ENCODE measurements around the gene MFSD2A.
"Not testable (repeated sequence)": the region's sequence is repeated elsewhere in the genome, so short reads cannot be mapped to it uniquely, and the experiment has no call there.

The MFSD2A gene

DNA sequence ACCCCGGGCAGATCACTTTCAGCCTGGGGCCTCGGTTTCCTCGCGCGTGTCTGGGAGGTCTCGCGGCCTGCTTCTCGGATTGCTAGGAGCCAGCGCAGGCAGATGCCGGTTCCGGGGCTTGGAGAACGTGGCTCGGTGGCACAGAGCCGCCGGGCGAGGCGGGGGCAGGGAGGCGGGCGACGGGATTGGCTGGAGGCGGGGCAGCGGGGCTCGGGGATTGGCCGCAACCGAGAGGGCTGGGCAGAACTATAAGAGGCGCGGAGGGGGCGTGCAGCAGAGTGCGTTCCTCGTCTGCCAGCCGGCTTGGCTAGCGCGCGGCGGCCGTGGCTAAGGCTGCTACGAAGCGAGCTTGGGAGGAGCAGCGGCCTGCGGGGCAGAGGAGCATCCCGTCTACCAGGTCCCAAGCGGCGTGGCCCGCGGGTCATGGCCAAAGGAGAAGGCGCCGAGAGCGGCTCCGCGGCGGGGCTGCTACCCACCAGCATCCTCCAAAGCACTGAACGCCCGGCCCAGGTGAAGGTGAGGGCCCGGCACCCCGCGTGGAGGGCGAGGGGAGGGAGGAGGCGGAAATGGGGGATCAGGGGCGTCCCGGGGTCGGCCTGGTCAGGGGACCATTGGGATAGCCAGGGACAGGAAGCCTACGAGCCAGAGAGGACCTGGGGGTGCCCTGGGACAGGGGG lies at the start of gene MFSD2A:
TSS of gene MFSD2A (plus strand) at position 276 of the 677 bp plus-strand sequence. CDS start at position 424, 148 bp downstream.
- peak; percentile 81 for DNase-seq

DNA sequence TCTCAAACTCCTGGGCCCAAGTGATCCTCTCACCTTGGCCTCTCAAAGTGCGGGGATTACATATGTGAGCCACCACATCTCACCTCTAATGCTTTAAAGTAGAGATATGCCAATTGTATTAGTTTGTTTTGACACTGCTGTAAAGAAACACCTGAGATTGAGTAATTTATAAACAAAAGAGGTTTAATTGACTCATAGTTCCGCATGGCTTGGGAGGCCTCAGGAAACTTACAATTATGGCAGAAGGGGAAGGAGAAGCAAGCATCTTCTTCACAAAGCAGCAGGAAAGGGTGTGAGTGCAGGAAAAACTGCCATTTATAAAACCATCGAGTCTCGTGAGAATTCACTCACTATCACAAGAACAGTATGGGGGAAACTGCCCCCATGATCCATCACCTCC lies 49.8 kb upstream of the MFSD2A start:
- no peak for DNase-seq

DNA sequence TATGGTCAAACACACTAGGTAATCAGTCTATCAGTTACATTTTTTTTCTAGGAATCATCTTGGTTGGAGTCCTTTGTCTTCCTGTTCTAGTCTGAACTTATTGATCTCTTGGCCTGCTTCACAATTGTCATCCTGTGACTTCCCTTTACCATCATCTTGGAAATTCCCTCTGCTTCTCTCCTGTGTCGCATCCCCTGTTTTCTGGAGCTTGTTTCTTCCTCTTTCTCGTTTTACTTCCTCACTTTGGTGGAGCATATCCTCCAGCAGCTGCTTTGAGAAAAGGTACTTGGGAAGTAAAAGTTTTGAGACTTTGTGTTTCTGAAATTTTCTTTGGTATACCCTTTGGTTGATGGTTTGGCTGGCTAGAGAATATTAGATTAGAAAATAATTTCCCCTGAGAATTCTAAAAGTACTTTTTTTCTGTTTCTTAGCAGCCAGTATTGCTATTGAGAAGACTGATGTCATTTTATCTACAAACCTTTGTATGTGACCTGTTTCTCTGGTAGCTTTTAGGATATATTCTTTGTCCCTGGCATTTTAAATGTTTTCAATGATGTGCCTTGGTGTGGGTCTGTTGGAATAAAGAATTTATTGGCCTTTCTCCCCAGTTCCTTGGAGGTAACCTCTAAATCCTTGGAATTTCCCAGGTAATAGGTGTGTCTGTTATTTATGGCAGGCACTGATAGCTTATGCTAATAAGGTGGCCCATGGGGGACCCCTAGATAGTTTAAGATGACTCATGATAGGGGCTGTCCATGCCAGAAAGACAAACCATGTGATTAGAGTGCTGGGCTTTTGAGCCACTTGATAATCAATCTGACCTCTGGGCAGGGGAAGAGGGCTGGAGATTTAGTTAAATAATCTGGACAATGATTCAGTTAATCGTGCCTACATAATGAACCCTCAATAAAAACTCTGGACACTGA lies 47.2 kb upstream of the MFSD2A start:
- no peak for DNase-seq

- DNase-seq: no peak
Measured at GRCh38 chr1:39908534-39908933, 46.4 kb upstream of the MFSD2A start.

DNA sequence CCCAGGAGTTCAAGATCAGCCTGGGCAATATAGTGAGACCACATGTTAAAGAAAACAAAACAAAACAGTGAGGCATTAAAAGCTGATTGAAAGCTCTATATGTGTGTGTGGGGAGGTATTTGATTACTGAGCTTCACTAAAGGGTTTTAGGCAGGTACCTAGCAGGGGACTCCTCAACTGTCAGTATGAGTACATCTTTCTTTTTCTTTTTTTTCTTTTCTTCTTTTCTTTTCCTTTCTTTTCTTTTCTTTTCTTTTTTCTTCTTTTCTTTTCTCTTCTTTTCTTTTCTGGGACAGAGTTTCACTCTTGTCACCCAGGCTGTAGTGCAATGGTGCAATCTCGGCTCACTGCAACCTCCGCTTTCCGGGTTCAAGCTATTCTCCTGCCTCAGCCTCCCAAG lies 44.7 kb upstream of the MFSD2A start:
- DNase-seq: no peak

DNA sequence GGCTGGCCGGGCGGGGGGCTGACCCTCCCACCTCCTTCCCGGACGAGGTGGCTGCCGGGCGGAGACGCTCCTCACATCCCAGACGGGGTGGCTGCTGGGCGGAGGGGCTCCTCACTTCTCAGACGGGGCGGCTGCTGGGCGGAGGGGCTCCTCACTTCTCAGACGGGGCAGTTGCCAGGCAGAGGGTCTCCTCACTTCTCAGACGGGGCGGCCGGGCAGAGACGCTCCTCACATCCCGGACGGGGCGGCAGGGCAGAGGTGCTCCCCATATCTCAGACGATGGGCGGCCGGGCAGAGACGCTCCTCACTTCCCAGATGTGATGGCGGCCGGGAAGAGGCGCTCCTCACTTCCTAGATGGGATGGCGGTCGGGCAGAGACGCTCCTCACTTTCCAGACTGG lies 41.8 kb upstream of the MFSD2A start:
- DNase-seq: not testable (repeated sequence)

DNA sequence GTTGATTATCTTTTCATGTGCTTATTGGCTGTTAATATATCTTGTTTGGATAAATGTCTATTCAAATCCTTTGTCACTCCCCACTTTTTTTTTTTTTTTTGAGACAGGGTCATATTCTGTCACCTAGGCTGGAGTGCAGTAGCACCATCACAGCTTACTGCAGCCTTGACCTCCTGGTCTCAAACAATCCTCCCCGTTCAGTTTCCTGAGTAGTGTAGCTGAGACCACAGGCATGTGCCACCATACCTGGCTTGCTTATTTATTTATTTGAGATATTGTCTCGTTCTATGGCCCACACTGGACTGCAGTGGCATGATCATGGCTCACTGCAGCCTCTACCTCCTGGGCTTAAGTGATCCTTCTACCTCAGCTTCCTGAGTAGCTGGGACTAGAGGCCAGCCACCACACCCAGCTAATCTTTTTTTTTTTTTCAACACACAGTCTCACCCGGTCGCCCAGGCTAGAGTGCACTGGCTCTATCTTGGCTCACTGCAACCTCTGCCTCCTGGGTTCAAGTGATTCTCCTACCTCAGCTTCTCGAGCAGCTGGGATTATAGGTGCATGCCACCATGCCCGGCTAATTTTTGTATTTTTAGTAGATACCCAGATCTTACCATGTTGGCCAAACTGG lies 39.3 kb upstream of the MFSD2A start:
- no peak for DNase-seq

- no peak for DNase-seq
Measured at GRCh38 chr1:39917825-39918224, 37.1 kb upstream of the MFSD2A start.

DNA sequence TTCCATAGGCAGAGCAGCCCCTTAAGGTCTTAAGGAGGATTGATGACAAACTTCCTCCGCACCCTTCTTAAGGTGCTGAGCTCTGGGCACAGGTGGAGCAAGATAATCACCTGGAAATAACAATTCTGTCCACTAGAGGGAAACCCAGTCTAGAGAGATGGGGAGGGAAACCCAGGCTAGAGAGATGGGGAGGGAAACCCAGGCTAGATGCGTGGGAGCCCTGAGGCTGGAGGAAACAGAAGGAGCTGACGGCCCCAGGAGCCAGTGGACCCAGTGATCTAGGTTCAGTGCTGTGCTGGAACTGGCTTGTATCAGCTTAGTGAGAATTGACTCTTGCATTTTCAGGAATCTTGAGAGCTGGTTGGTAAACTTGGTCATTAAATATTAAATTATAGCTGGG lies 35.4 kb upstream of the MFSD2A start:
- DNase-seq: no peak

GRCh38 chr1:39922251-39922688 lies 32.7 kb upstream of the MFSD2A start:
- DNase-seq: no peak

- no peak for DNase-seq
Measured at GRCh38 chr1:39925721-39926342, 29.1 kb upstream of the MFSD2A start.

DNA sequence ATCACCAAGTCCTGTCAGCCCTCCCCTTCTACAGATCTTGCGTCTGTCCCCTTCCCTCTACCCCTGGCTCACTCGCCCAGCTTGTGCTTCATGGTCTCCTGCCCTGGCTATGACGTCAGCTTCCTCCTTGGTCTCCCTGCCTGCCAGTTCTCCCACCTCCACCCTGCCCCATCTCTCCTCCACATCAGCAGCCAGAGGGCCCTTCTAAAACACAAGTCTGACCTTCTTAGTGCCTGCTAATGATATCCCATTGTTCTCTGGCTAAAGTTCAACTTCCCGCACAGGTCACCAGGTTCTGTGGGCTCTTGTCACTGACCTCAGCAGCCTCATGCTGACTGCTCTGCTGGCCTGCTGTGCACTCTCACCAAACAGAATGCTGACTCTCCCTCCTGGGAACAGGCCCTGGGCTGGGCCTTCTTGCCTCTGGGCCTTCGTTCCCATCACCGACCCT lies 28.6 kb upstream of the MFSD2A start:
- DNase-seq: no peak

DNA sequence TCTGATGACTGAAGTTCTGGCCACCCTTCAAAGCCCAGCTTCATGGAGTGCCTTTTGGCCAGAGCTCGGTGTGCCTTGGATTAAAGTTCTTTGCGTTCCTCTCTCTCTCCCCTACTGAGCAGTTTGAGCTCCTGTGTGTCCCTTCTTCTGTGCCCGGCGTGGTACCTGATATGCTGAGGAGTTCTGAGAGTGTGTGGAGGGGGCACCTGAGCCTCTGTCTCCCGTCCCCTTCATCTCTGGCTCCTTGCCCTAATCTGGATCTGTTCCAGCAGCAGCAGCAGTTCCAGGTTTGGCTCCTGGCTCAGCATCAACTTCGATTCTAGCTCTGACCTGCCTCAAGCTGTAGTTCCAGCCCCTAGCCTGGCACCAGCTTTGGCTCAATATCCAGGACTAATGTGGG lies 28.1 kb upstream of the MFSD2A start:
- DNase-seq: no peak

GRCh38 chr1:39927538-39927937 lies 27.4 kb upstream of the MFSD2A start:
- no peak for DNase-seq

- no peak for DNase-seq
Measured at GRCh38 chr1:39928809-39929587, 25.9 kb upstream of the MFSD2A start.

DNA sequence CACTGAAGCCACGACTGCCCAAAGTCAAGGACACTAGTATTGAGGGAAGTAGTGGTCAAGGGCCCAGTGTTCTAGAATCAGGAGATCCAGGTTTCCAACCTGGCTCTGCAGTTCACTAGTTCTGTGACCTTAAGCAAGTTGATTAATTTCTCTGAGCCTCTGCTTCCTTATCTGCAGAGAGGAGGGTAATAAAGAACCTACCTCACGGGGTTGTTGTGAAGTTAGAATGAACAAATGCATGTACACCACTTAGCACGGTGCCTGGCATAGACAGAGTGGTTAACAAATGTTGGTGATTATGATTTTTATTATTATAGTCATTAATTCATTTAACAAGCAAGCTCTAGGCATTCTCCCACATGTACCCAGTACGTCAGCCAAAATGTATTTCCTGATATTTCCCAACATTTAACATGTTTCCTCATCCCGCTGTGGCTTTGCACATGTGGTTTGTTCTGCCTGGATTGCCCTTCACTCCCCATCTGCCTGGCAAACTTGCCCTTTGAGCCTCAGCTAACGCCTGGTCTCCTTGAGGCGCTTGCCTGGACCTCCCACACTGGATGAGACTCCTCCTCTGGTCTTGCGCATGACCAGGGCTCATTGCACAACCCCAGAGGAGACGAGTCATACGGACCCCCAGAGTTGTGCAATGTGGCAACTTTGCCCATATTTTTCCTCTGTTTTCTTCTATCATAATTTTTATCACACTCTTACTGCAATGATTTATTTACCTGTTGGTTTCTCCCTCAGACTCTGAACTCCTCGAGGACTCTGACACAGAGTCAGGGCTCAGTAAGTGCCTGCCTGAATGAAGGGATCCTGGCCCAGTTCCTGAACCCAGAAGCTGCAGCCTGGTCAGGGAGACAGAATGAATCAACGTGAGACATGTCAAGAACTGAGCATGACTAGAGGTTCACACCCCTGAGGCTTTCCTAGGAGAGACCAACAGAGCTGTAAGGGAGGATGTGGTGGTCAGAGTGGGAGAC lies 20.7 kb upstream of the MFSD2A start:
- DNase-seq: peak; percentile 79

GRCh38 chr1:39936724-39937491 lies 18.0 kb upstream of the MFSD2A start:
- no peak for DNase-seq

DNA sequence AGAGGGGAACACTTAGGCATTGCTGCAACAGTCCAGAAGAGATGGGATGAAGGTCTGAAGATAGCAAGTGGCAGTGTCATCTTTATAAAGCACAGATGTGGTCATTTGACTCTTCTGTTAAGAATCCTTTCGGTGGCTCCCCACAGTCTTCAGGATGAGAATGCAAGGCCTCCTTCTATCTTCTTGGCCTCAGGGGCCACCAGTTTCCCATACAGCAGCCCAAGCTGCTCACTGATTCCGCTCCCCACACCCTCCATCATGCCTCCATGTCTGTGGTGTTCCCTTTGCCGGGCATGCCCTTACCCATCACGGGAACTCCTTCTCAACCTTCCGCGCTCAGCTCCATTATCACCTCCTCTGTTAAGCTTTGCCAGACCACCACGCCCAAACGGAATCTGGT lies 16.1 kb upstream of the MFSD2A start:
- no peak for DNase-seq

DNA sequence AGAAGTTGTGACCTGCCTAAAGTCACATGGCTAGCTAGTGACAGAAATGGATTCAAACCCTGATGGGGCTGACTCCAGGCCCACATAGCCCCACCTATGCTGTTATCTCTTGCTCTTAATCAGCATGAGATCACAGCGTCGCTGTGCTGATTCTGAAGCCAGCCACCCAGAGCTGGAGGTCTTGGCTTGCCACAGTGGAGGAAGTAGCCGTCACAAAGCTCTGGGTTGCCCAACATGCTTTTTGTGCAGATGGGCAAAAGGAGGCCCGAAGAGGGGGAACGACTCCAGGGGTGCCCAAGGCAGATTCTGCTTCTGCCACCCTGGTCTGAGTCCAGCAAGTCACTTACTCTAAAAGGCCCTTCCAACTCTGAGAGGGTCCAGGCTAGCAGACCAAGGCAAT lies 14.7 kb upstream of the MFSD2A start:
- no peak for DNase-seq

Measured in T1000 (cell line).